Thymus (tissue), 14 donors: ENCODE measurements around the gene RESP18. TPM values are rescaled to one million over a fixed set of nuclear protein-coding genes. Genes with fewer than 3 reads are reported as not detected.

Experiments
- DNase-seq, 9 donors: peaks; one replicate each; pipeline ENCODE4 v3.0.0-alpha.2; 2013; ENCODE audit warnings: low spot score in 9 of 9, low read depth in 6 of 9, missing footprints in 1 of 9
- H3K27ac ChIP-seq, 2 donors: one replicate each; pipeline ENCODE4 v1.5.1; 2013; ENCODE audit warnings: control low read depth in 1 of 2, low read depth in 1 of 2, low read length in 1 of 2, mild to moderate bottlenecking in 1 of 2, moderate library complexity in 1 of 2
- H3K27me3 ChIP-seq, 2 donors: one replicate each; pipeline ENCODE4 v1.5.1; 2013; ENCODE audit warnings: low read length in 1 of 2; ENCODE audit not compliant: control insufficient read depth in 2 of 2, insufficient read depth in 1 of 2
- H3K36me3 ChIP-seq, 2 donors: one replicate each; pipeline ENCODE4 v1.5.1; 2013; ENCODE audit warnings: low read length in 1 of 2, mild to moderate bottlenecking in 1 of 2, moderate library complexity in 1 of 2; ENCODE audit not compliant: control insufficient read depth in 2 of 2, insufficient read depth in 2 of 2
- H3K4me1 ChIP-seq, 2 donors: one replicate each; pipeline ENCODE4 v1.5.1; 2013; ENCODE audit warnings: low read length in 2 of 2; ENCODE audit not compliant: control insufficient read depth in 2 of 2, insufficient read depth in 2 of 2
- H3K4me3 ChIP-seq, 2 donors: one replicate each; pipeline ENCODE4 v1.5.1; 2013; ENCODE audit warnings: low read length in 2 of 2, control low read depth in 1 of 2, mild to moderate bottlenecking in 1 of 2
- H3K9me3 ChIP-seq, 2 donors: one replicate each; pipeline ENCODE4 v1.5.1; 2013; ENCODE audit warnings: low read length in 1 of 2, mild to moderate bottlenecking in 1 of 2; ENCODE audit not compliant: control insufficient read depth in 2 of 2, insufficient read depth in 1 of 2
- WGBS: extraction: QIAGEN DNeasy Blood & Tissue Kit; methylation state at CpG from one replicate; pipeline ENCODE4 v1.1.7; 2013; 5-methylcytosine and 5-hydroxymethylcytosine counted together
- long read RNA-seq, 10 donors: transcript quantifications; one replicate each; lab custom pipeline, GENCODE V29; 2026
- polyA plus RNA-seq: library from polyadenylated mRNA; stranded (reverse); fragments of 200-250 nt; gene quantifications from one replicate; pipeline ENCODE4 v1.2.3, GENCODE V29; 2013
- total RNA-seq: library from RNA; stranded (reverse); fragments of 120-200 nt; gene quantifications from one replicate; pipeline ENCODE4 v1.2.4, GENCODE V29; 2013
- donor health status: healthy.

Gene RESP18
- total RNA-seq (not detected), polyA plus RNA-seq (0.07 TPM)
- long read RNA-seq, donor 1, result 0 reads
- long read RNA-seq, donor 2, result 0 reads
- long read RNA-seq, donor 3, result 0 reads
- long read RNA-seq, donor 4, result 0 reads
- long read RNA-seq, donor 5, result 0 reads
- long read RNA-seq, donor 6, result 0 reads
- long read RNA-seq, donor 7, result 0 reads
- long read RNA-seq, donor 8, result 0 reads
- long read RNA-seq, donor 9, result 0 reads
- long read RNA-seq, donor 10, result 0 reads

DNA sequence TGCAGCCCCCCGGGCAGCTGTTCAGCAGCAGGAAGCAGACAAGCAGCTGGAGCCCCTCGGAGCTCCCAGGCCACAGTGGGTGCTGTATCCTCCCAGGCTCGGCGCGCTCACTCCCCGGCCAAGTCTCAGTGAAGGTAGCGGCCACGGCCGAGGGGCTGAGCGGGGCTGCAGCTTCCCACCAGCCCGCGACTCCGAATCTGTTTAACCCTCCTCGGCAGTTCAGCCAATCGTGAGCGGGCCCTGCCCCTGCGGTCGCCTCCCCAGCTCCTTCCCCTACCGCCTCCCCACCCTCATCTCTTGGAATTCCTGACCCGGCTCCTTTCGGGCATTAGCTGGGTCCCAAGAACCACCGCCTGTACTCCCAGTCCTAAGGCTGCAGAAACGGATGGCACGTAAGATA lies at the start of gene RESP18:
RESP18 (minus strand) TSS at position 203 of the 400 bp plus-strand sequence.
- no peak for DNase-seq
- Histone ChIP-seq H3K36me3 (no peaks in the 10 kb centered on the region), H3K9me3 (peaks cover 1 to 10% of the 10 kb centered on the region in 2 donors), H3K27ac (no peak within 1 kb of the TSS), H3K4me3 (no peak within 1 kb of the TSS), H3K4me1 (no peaks in the 10 kb centered on the region), H3K27me3 (peaks cover 22 to 59% of the 10 kb centered on the region in 2 donors)
- 18% methylated on average over 24 of the region's 24 CpGs for WGBS

DNA sequence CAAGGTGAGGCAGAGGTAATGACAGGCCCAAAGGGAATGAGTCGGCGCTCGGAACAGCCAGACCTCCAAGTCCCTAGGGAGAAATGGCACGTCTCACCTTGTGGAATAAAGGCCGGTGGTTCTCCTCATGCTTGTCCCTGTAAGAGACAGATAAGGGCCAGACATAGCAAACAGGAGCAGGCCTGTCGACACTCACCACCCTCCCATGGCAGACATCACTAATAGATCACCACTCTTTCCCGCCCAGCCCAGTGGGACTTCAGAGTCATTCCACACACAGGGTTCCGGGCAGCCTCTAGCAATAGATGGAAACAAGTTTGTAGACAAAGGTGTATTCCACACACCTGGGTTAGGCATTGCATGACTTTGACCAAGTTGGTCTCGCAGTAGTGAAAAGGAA lies 48.9 kb upstream of the RESP18 start:
- Histone ChIP-seq H3K4me3 (no peak overlapping the region), H3K4me1 (peaks cover under 1% of the 10 kb centered on the region in 2 donors), H3K36me3 (peaks cover 36 to 45% of the 10 kb centered on the region in 2 donors), H3K9me3 (no peaks in the 10 kb centered on the region), H3K27ac (no peak overlapping the region), H3K27me3 (no peaks in the 10 kb centered on the region)
- DNase-seq, result no peak
- WGBS, result 97% methylated on average over 9 of the region's 9 CpGs

GRCh38 chr2:219380926-219381325 lies 48.4 kb upstream of the RESP18 start:
- Histone ChIP-seq H3K4me1 (no peaks in the 10 kb centered on the region), H3K27ac (no peak overlapping the region), H3K27me3 (no peaks in the 10 kb centered on the region), H3K4me3 (no peak overlapping the region), H3K36me3 (peaks cover 34 to 40% of the 10 kb centered on the region in 2 donors), H3K9me3 (no peaks in the 10 kb centered on the region)
- no peak for DNase-seq

DNA sequence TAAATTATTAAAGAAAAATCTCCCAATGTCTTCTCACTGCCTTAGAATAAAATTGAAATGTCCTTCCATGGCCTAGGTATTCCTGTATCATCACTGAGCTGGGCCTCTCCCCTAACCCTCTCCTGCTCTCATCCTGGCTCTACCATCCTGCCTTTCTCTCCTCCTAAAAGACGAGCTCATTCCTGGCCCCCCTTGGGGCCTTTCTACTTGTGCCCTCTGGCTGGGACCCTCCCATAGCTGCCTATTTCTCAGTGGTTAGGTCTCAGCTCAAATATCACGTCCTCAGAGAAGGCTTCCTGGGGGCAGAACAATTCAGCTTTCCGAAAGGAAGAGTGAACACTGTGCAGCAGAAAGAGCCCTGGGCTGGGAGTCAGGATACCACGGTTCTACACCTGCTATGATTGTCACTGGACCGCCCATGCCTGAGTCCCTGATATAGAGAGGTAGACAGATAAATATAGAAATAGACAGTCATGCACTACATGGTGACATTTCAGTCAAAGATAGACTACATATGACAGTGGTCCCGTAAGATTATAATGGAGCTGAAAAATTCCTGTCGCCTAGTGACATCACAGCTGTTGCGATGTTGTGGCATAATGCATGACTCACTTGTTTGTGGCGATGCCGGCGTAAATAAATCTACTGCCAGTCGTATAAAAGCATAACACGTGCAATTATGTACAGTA lies 45.8 kb upstream of the RESP18 start:
- H3K9me3 ChIP-seq, result no peaks in the 10 kb centered on the region

DNA sequence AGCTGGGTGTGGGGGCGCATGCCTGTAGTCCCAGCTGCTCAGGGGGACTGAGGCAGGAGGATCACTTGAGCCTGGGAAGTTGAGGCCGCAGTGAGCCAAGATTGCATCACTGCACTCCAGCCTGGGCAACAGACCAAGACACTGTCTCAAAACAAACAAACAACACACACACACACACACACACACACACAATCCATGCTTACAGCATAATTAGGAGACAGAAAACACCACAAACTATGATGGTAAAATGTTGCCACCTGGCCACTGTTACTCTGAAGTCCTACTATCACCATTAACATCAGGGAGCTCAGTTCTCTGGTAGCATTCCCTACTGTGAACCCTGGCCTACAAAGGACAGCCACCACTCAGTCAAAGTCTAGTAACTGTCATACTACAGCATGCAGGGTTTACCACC lies 36.9 kb upstream of the RESP18 start:
- Histone ChIP-seq H3K27ac (no peak overlapping the region), H3K27me3 (no peaks in the 10 kb centered on the region)
- no peak for DNase-seq

More for the DNA sequence above, 45.8 kb upstream of the RESP18 start:
- H3K4me3 ChIP-seq, result no peak overlapping the region
- H3K36me3 ChIP-seq, result peaks cover 26 to 31% of the 10 kb centered on the region in 2 donors
- no peaks in the 10 kb centered on the region for H3K4me1 ChIP-seq
- no peak overlapping the region for H3K27ac ChIP-seq
- H3K27me3 ChIP-seq, result no peaks in the 10 kb centered on the region
- WGBS, result 97% methylated on average over 13 of the region's 13 CpGs
- DNase-seq, result no peak

GRCh38 chr2:219368690-219369191 lies 36.2 kb upstream of the RESP18 start:
- Histone ChIP-seq H3K27me3 (no peaks in the 10 kb centered on the region), H3K9me3 (no peaks in the 10 kb centered on the region), H3K36me3 (peaks cover 2% of the 10 kb centered on the region in 2 donors), H3K4me1 (no peaks in the 10 kb centered on the region), H3K27ac (no peak overlapping the region), H3K4me3 (no peak overlapping the region)
- DNase-seq, result no peak
- WGBS, result 92% methylated on average over 3 of the region's 3 CpGs

More for the DNA sequence above, 36.9 kb upstream of the RESP18 start:
- Histone ChIP-seq H3K4me3 (no peak overlapping the region), H3K9me3 (no peaks in the 10 kb centered on the region), H3K36me3 (peaks cover 6 to 9% of the 10 kb centered on the region in 2 donors), H3K4me1 (no peaks in the 10 kb centered on the region)
- WGBS, result 49% methylated on average over 2 of the region's 2 CpGs

DNA sequence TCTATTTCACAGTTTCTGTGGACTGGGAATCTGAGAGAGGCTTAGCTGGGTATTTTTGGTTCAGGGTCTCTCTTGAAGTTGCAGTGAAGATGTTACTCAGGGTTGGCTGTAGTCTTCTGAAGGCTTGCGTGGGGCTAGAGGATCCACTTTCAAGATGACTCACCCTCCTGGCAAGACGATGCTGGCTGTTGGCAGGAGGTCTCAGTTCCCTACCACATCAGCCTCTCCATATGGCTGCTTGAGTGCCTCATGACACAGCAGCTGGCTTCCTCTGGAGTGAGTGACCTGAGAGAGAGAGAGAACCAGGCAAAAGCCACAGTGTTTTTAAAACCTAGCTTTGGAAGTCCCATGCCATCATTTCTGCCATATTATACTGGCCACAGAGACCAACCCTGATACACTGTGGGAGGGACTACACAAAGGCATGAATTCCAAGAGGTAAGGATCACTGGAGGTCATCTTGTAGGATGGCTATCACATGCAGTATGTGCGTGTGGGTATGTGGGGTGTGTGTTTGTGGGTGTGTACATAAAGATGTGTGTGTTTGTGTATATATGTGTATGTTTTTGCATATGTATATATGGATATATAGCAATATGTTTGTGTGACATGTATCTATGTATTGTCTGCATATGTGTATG lies 30.1 kb upstream of the RESP18 start:
- WGBS, result 76% methylated on average over 3 of the region's 3 CpGs
- DNase-seq, result peak in 1 of 9 donors; percentile 21
- H3K27me3 ChIP-seq, result peaks cover 19 to 32% of the 10 kb centered on the region in 2 donors

DNA sequence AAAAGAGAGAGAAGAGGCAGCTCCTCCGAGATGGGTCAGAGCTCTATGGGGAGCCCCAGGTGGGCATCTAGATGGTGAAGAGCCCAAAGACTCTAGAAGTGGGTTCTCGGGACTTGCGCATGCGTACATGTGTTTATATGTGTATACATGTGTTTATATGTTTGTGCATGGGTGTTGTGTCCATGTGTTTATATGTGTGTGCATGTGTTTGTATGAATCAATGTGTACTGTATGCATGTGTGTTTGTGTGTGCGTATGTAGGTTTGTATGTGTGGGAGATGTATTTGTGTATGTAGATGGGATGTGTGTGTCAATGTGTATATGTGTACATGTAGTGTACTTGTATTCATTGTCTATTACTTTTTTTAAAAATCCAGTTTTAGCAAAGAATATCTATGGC lies 29.5 kb upstream of the RESP18 start:
- Histone ChIP-seq H3K27ac (no peak overlapping the region), H3K27me3 (peaks cover 23 to 37% of the 10 kb centered on the region in 2 donors), H3K4me3 (no peak overlapping the region), H3K9me3 (no peaks in the 10 kb centered on the region), H3K36me3 (no peaks in the 10 kb centered on the region), H3K4me1 (no peaks in the 10 kb centered on the region)
- DNase-seq, result no peak
- over 99% methylated on average over 5 of the region's 5 CpGs for WGBS

More for the DNA sequence above, 30.1 kb upstream of the RESP18 start:
- Histone ChIP-seq H3K27ac (no peak overlapping the region), H3K9me3 (no peaks in the 10 kb centered on the region), H3K36me3 (no peaks in the 10 kb centered on the region), H3K4me3 (no peak overlapping the region), H3K4me1 (no peaks in the 10 kb centered on the region)
